ENCODE results near the gene ZIC2. TPM values are rescaled to one million over a fixed set of nuclear protein-coding genes. Genes with fewer than 3 reads are reported as not detected.
"Not testable (repeated sequence)": the region's sequence is repeated elsewhere in the genome, so short reads cannot be mapped to it uniquely, and the experiment has no call there.

The ZIC2 gene
- total and polyA plus RNA-seq, 12 donors = not detected

DNA sequence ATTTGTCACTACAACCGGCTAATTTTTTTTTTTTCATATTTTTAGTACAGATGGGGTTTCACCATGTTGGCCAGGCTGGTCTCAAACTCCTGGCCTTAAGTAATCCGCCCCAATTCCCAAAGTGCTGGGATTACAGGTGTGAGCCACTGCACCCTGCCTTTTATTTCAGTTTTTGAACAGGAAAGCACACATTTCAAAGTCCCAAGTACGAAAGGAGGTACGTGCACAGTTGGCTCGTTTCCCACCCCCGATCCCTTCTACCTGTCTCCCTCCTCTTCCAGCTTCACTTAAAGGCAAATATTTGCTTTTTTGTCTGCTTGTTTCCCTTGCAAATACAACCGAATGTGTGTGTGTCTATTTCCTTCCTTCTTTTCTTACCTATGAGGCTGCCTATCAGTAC, 40.5 kb upstream of the ZIC2 start:
- Histone ChIP-seq H3K27me3 (peaks cover 0 to 82% (median 64%) of the 10 kb centered on the region in 7 donors), H3K4me1 (no peaks in the 10 kb centered on the region)
- intact Hi-C loops (cut with DNase I) = no loop called here

GRCh38 chr13:99941911-99942310, 39.7 kb upstream of the ZIC2 start:
- Histone ChIP-seq H3K27me3 (peaks cover 0 to 89% (median 68%) of the 10 kb centered on the region in 7 donors), H3K36me3 (no peaks in the 10 kb centered on the region), H3K4me1 (no peaks in the 10 kb centered on the region), H3K4me3 (no peak overlapping the region), H3K9me3 (no peaks in the 10 kb centered on the region), H3K27ac (no peak overlapping the region)
- no peak for ATAC-seq
- TF ChIP-seq CTCF (IDR thresholded peaks at IDR 0.05) = no peak
- 60 to 62% methylated on average over 4 of the region's 4 CpGs for WGBS, 2 donors
- intact Hi-C loops (cut with DNase I) = no loop called here
- no peak for DNase-seq

More for the DNA sequence above, 40.5 kb upstream of the ZIC2 start:
- Histone ChIP-seq H3K9me3 (no peaks in the 10 kb centered on the region), H3K4me3 (no peak overlapping the region), H3K27ac (no peak overlapping the region), H3K36me3 (no peaks in the 10 kb centered on the region)
- ATAC-seq (no peak), DNase-seq (no peak)
- TF ChIP-seq CTCF (IDR thresholded peaks at IDR 0.05) = no peak
- WGBS, 2 donors = 70 to 79% methylated on average over 7 of the region's 7 CpGs

DNA sequence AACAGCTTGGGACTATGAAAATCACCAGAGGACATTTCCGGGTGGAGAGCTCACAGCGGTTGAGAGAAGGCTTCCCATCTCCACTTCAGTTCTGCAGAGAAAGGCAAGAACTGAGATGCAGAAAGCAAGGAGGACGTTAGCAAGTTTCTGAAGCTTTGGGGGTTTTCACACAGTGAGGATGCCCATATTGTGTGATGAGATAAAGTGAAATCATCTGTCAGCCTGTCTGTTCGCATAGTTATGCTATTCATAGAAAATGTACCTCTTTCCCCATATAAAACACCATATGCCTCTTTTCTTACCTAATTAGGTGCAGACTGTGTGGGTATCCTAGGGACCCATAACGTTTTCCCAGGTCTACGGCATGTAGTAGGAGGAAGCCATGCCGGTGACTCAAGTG, 37.5 kb upstream of the ZIC2 start:
- Histone ChIP-seq H3K4me3 (no peak overlapping the region), H3K36me3 (no peaks in the 10 kb centered on the region), H3K4me1 (no peaks in the 10 kb centered on the region), H3K27me3 (peaks cover 0 to 92% (median 74%) of the 10 kb centered on the region in 7 donors), H3K27ac (no peak overlapping the region), H3K9me3 (no peaks in the 10 kb centered on the region)
- DNase-seq (no peak), ATAC-seq (no peak)
- no peak for TF ChIP-seq CTCF (IDR thresholded peaks at IDR 0.05)
- intact Hi-C loops (cut with DNase I) = no loop called here
- 75 to 76% methylated on average over 7 of the region's 7 CpGs for WGBS, 2 donors

DNA sequence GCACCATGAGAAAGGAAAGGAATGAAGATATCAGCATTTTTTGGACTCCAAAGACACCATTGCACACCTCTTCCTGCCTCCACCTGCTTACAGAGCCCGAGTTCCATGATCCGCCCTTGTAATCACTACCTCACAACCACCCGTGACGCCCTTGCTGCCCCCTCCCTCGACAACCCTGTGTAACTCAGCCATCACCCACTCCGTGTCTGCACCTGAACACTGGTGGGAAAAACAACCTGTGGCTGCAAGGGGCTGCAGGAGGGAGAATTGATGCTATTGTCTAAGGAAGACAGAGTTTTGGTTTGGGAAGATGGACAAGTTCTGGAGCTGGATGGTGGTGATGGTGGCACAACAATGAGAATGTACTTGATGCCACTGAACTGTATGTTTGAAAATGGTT, 37.0 kb upstream of the ZIC2 start:
- Histone ChIP-seq H3K36me3 (no peaks in the 10 kb centered on the region), H3K27ac (no peak overlapping the region), H3K9me3 (no peaks in the 10 kb centered on the region), H3K4me1 (no peaks in the 10 kb centered on the region), H3K27me3 (peaks cover 0 to 97% (median 78%) of the 10 kb centered on the region in 7 donors), H3K4me3 (no peak overlapping the region)
- TF ChIP-seq CTCF (IDR thresholded peaks at IDR 0.05) = no peak
- ATAC-seq (no peak), DNase-seq (no peak)
- intact Hi-C loops (cut with DNase I) = no loop called here
- WGBS, 2 donors = 88 to 90% methylated on average over 6 of the region's 6 CpGs

- H3K4me1 ChIP-seq; H3K4me3 ChIP-seq; intact Hi-C loops (cut with DNase I); H3K36me3 ChIP-seq; H3K27ac ChIP-seq; H3K9me3 ChIP-seq; ATAC-seq; DNase-seq: not testable (repeated sequence)
- WGBS, 2 donors = 98% methylated on average over 2 of the region's 2 CpGs
- peaks cover 0 to 100% (median 77%) of the 10 kb centered on the region in 7 donors for H3K27me3 ChIP-seq
These were observed 36.1 kb upstream of the ZIC2 start for GRCh38 chr13:99945515-99945914.
